ENCODE results near the gene BTBD7.
"Not testable (repeated sequence)": the region's sequence is repeated elsewhere in the genome, so short reads cannot be mapped to it uniquely, and the experiment has no call there.

BTBD7 gene, protein sequence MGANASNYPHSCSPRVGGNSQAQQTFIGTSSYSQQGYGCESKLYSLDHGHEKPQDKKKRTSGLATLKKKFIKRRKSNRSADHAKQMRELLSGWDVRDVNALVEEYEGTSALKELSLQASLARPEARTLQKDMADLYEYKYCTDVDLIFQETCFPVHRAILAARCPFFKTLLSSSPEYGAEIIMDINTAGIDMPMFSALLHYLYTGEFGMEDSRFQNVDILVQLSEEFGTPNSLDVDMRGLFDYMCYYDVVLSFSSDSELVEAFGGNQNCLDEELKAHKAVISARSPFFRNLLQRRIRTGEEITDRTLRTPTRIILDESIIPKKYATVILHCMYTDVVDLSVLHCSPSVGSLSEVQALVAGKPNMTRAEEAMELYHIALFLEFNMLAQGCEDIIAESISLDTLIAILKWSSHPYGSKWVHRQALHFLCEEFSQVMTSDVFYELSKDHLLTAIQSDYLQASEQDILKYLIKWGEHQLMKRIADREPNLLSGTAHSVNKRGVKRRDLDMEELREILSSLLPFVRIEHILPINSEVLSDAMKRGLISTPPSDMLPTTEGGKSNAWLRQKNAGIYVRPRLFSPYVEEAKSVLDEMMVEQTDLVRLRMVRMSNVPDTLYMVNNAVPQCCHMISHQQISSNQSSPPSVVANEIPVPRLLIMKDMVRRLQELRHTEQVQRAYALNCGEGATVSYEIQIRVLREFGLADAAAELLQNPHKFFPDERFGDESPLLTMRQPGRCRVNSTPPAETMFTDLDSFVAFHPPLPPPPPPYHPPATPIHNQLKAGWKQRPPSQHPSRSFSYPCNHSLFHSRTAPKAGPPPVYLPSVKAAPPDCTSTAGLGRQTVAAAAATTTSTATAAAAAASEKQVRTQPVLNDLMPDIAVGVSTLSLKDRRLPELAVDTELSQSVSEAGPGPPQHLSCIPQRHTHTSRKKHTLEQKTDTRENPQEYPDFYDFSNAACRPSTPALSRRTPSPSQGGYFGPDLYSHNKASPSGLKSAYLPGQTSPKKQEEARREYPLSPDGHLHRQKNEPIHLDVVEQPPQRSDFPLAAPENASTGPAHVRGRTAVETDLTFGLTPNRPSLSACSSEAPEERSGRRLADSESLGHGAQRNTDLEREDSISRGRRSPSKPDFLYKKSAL

GRCh38 chr14:93332853-93333630 is at the start of gene BTBD7:
Gene BTBD7 (minus strand): TSS chr14:93333036. CDS start chr14:93296051, 36,985 bp downstream.
- no peak for FAIRE-seq

DNA sequence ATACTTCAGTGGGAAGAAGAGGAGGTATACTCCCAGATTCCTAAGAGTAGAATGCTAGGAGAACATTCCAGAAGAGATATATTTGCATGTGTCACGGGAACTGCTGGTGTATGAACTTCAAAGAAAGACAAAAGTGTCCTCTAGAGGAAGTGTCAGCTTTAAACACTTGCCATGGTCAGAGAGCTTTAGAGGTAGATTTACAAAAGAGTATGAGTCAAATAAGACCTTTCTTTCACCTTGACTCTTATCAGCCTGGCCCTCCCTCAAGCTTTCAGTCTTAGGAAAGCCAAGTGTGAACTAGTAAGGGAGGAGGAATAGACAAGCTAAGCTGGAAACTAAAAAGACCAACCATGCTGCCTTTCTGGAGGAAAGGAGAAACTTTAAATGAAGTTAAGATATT is 48.8 kb upstream of the BTBD7 start:
- FAIRE-seq, result no peak

GRCh38 chr14:93379831-93380230 is 47.0 kb upstream of the BTBD7 start:
- no peak for FAIRE-seq

GRCh38 chr14:93375673-93376156 is 42.9 kb upstream of the BTBD7 start:
- FAIRE-seq, result no peak

GRCh38 chr14:93369713-93370266 is 37.0 kb upstream of the BTBD7 start:
- FAIRE-seq, result no peak

- FAIRE-seq, result no peak
Observed at GRCh38 chr14:93368996-93369712, 36.3 kb upstream of the BTBD7 start.

- FAIRE-seq, result not testable (repeated sequence)
Observed at GRCh38 chr14:93354873-93355272, 22.0 kb upstream of the BTBD7 start.

DNA sequence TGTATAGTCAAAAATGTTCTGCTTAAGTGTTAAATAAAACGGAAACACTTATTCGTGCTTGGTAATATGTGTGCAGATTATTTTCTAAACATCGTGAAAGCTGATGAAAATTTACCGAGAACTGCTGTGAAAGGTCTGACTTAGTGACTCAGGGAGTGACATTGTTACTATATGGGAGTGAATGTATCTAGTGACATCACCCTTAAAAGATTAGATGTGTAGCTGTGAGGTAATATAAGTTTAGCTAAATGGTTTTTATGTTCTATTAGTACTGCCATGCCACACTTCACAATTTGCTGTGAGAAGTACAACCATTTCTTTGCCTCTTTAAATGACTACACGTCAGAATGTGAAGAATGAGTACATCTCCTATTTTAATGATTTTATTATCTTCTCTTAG is 15.5 kb upstream of the BTBD7 start:
- FAIRE-seq, result no peak

GRCh38 chr14:93347850-93348249 is 15.0 kb upstream of the BTBD7 start:
- no peak for FAIRE-seq

- no peak for FAIRE-seq
Observed at GRCh38 chr14:93346926-93347721, 14.3 kb upstream of the BTBD7 start, which contains the start of gene COX8C. Gene COX8C (plus strand): TSS chr14:93347182. CDS start chr14:93347269, 87 bp downstream.

DNA sequence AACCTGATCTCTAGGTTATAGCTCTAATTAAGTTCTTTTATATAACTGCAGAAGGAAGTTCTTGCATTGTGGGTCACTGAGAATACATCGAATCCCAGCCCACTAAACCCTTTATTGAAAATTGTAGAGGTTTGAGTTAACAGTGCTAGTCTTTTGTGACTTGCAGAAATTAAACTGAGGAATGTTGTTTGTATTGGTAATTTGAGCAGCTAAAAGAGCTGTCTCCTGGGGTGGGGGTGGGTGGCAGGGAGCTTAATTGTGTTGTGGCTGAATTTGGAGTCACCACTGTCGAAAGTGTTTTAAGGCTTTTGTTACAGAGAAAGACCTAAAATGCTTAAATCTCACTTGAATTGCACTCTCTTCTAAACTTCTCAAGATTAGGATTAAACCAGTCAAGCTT is 11.0 kb upstream of the BTBD7 start:
- no peak for FAIRE-seq

DNA sequence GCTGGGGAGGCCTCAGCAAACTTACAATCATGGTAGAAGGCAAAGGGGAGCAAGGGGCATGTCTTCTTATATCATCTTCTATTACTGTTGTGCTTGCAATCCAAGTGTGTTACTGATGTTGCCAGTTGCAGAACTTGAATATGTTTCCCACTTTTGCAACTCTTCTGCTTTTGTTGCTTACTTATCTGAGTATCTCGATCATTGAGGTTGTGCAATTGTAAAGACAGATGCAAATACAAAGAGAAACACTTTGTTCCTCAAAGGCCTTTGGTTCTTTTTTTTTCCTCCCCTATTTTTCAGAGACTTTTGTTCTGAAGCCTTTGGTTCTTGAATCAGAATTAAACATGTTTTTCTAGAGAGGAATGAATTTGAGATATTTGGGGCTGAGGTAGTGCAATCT is 10.4 kb upstream of the BTBD7 start:
- no peak for FAIRE-seq

GRCh38 chr14:93337884-93338283 is 5.0 kb upstream of the BTBD7 start:
- no peak for FAIRE-seq

- FAIRE-seq, result no peak
Observed at GRCh38 chr14:93337143-93337753, 4.4 kb upstream of the BTBD7 start.

DNA sequence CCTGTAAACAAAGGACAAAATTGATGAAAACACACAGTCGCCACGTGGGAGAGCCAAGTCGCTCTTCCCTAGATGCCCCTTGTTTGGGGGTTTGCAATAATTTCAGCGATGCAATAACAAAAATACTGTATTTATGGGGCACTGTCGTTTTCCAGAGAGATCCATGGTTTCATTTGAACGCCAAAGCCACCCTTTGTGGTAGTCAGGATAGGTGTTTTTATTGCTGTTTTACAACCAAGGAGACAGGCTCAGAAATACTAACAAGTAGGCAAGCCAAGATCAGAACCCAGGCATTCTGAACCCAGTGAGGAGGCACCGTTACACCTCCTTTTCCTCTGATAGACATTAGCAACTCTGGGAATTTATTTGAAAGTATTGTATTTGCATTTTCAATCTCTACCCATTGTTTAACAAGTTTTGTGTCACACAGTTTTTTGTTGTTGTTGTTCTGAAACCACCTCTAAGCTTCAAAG is 831 bp upstream of the BTBD7 start:
- FAIRE-seq, result no peak

DNA sequence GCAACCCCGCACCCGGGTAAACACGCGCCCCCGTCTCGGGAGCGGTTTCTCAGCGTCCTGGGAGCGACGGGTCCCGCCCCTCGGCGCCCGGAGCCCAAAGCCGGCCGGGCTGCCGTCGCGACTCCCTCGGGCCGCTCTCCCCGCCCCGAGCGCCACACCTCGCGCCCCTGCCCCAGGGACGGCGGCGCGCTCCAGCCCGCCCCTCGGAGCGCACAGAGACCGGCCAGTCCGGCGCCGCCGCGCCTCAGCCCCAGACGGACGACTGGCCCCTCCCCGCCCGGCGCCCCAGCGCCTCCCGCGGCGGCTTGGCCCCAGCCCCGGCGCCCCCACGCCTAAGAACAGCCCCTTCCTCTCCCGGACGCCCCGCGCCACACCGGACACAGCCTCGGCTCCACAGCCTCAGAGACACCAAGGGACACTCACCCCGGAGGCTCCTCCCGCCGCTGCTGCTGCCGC is 411 bp downstream of the BTBD7 start:
- FAIRE-seq, result no peak

- no peak for FAIRE-seq
Observed at GRCh38 chr14:93331728-93332396, 974 bp downstream of the BTBD7 start.

GRCh38 chr14:93331002-93331727 is 1.7 kb downstream of the BTBD7 start:
- FAIRE-seq, result no peak

Data from colon (tissue), 2 donors.